ENCODE data around the gene NRXN3. TPM values are rescaled to one million over a fixed set of nuclear protein-coding genes. Genes with fewer than 3 reads are reported as not detected.

Gene NRXN3
- total RNA-seq, 2 experiments from 2014 or later: not detected

GRCh38 chr14:79840103-79840502 lies 1669.9 kb downstream of the NRXN3 start:
- no peaks in the 10 kb centered on the region for H3K36me3 Mint-ChIP-seq
- H3K4me1 Mint-ChIP-seq: no peaks in the 10 kb centered on the region
- no peak overlapping the region for H3K4me3 Mint-ChIP-seq
- CTCF ChIA-PET: no interaction called here
- DNase-seq (no peak), ATAC-seq (no peak)
- peaks cover 4% of the 10 kb centered on the region for H3K9me3 Mint-ChIP-seq (ENCODE audit: low read depth)
- no peak overlapping the region for H3K27ac Mint-ChIP-seq
- H3K27me3 Mint-ChIP-seq: no peaks in the 10 kb centered on the region

DNA sequence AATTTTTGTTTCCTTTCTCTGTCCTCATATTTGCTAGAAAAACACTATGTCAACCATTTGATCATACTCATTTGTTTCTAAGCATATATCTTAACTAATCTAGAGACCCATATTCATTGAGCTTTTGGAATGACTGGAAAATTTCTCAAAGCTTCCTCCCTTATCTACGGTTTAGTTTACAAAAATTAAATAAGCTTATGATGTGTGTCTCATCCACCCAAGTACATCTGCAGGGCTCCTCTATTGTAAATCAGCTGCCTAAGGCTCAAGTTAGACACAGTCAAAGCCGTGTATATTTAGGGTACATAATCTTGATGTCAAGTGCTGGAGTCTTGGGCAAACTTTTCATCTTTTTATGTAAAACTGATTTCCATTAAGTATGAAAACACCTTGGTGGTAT lies 1670.7 kb downstream of the NRXN3 start:
- ATAC-seq: no peak
- no peaks in the 10 kb centered on the region for H3K27me3 Mint-ChIP-seq
- peaks cover 4% of the 10 kb centered on the region for H3K9me3 Mint-ChIP-seq (ENCODE audit: low read depth)
- no peak overlapping the region for H3K4me3 Mint-ChIP-seq
- H3K36me3 Mint-ChIP-seq: no peaks in the 10 kb centered on the region
- CTCF ChIA-PET: no interaction called here
- H3K27ac Mint-ChIP-seq: no peak overlapping the region
- H3K4me1 Mint-ChIP-seq: no peaks in the 10 kb centered on the region
- no peak for DNase-seq

- Mint-ChIP-seq H3K36me3 (no peaks in the 10 kb centered on the region), H3K9me3 (ENCODE audit: low read depth) (peaks cover 4% of the 10 kb centered on the region), H3K27ac (no peak overlapping the region), H3K4me1 (no peaks in the 10 kb centered on the region), H3K27me3 (no peaks in the 10 kb centered on the region), H3K4me3 (no peak overlapping the region)
- ATAC-seq (no peak), DNase-seq (no peak)
- CTCF ChIA-PET: no interaction called here
These were observed 1671.3 kb downstream of the NRXN3 start for GRCh38 chr14:79841433-79841832.

DNA sequence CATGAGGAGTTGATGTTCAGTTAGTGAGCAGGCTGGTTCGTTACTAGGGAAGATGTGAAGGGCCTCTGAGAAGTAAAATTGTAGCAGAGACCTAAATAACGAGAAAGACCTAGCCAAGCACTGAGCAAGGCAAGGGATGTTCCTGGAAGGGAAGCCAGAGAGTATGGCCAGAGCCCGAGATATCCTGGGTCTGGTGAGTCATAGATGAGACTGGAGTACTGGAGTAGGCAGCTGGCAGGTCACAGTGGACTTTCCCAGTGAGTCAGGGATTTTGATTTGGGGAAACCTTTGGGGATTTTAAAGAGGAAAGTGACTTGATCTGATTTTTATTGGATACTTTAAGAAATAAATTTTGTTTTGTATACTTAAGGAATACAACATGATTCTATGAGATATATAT lies 1672.1 kb downstream of the NRXN3 start:
- Mint-ChIP-seq H3K27me3 (no peaks in the 10 kb centered on the region), H3K9me3 (ENCODE audit: low read depth) (peaks cover 4% of the 10 kb centered on the region), H3K27ac (no peak overlapping the region), H3K4me1 (no peaks in the 10 kb centered on the region), H3K4me3 (no peak overlapping the region), H3K36me3 (no peaks in the 10 kb centered on the region)
- CTCF ChIA-PET: no interaction called here
- DNase-seq: no peak
- no peak for ATAC-seq

GRCh38 chr14:79852950-79853744 lies 1683.0 kb downstream of the NRXN3 start:
- Mint-ChIP-seq H3K9me3 (ENCODE audit: low read depth) (peaks cover 4% of the 10 kb centered on the region), H3K4me1 (no peaks in the 10 kb centered on the region), H3K36me3 (no peaks in the 10 kb centered on the region), H3K4me3 (no peak overlapping the region), H3K27ac (no peak overlapping the region), H3K27me3 (no peaks in the 10 kb centered on the region)
- CTCF ChIA-PET: no interaction called here
- DNase-seq (no peak), ATAC-seq (no peak)

DNA sequence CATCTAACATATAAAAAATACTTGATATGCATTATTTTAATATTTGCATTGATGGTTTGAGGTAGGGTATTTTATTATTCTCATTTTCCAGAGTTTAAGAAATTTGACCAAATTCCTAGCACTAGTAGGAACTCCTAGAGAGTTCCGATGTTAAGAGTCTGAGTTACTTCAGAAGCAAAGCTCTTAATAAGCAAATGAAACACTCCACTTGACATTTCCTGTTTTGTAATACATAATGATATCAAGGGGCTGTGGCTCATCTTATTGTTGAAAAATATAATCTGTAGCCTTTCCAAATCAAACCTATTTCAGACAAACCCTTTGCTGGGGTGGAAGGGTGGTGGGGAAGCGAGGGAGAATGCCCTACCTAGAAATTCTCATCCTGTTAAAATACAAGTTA lies 1685.6 kb downstream of the NRXN3 start:
- Mint-ChIP-seq H3K27me3 (no peaks in the 10 kb centered on the region), H3K27ac (no peak overlapping the region), H3K4me1 (no peaks in the 10 kb centered on the region), H3K4me3 (no peak overlapping the region), H3K9me3 (ENCODE audit: low read depth) (no peaks in the 10 kb centered on the region), H3K36me3 (no peaks in the 10 kb centered on the region)
- CTCF ChIA-PET: interaction anchor here (0.7 kb wide), 1 partner anchor 8 kb away, joined by 3 read pairs; no protein-coding TSS in a partner anchor
- ATAC-seq (no peak), DNase-seq (no peak)

GRCh38 chr14:79856381-79856780 lies 1686.2 kb downstream of the NRXN3 start:
- Mint-ChIP-seq H3K27ac (no peak overlapping the region), H3K36me3 (no peaks in the 10 kb centered on the region), H3K27me3 (no peaks in the 10 kb centered on the region), H3K4me3 (no peak overlapping the region), H3K4me1 (no peaks in the 10 kb centered on the region), H3K9me3 (ENCODE audit: low read depth) (no peaks in the 10 kb centered on the region)
- ATAC-seq: no peak
- no peak for DNase-seq
- CTCF ChIA-PET: interaction anchor here (0.7 kb wide), 1 partner anchor 9 kb away, joined by 3 read pairs; no protein-coding TSS in a partner anchor

GRCh38 chr14:79861111-79861510 lies 1690.9 kb downstream of the NRXN3 start:
- H3K9me3 Mint-ChIP-seq (ENCODE audit: low read depth): peaks cover 3% of the 10 kb centered on the region
- no peak overlapping the region for H3K27ac Mint-ChIP-seq
- ATAC-seq (no peak), DNase-seq (no peak)
- H3K36me3 Mint-ChIP-seq: no peaks in the 10 kb centered on the region
- H3K27me3 Mint-ChIP-seq: no peaks in the 10 kb centered on the region
- CTCF ChIA-PET: no interaction called here
- H3K4me3 Mint-ChIP-seq: no peak overlapping the region
- no peaks in the 10 kb centered on the region for H3K4me1 Mint-ChIP-seq

DNA sequence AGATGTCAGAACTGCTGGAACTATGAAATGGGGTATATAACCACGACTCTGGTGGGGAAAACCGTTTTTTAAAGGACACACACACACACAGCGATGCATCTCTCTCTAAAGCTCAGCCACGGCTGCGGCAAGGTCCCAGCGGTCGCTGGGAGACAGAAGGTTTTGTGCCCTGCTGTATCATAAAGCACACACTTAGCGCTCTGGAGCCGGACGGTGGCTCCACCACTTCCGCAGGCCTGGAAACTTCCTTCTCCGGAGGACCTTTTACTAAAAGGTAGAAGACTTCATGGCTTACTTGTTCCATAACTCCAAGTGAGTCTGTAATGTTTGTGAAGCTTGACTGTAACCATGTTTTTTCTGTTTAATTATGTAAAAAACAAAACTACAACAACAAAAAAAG lies 1691.9 kb downstream of the NRXN3 start:
- no peaks in the 10 kb centered on the region for H3K4me1 Mint-ChIP-seq
- H3K4me3 Mint-ChIP-seq: no peak overlapping the region
- H3K36me3 Mint-ChIP-seq: no peaks in the 10 kb centered on the region
- peaks cover 3% of the 10 kb centered on the region for H3K9me3 Mint-ChIP-seq (ENCODE audit: low read depth)
- ATAC-seq (no peak), DNase-seq (no peak)
- no peak overlapping the region for H3K27ac Mint-ChIP-seq
- CTCF ChIA-PET: no interaction called here
- no peaks in the 10 kb centered on the region for H3K27me3 Mint-ChIP-seq

DNA sequence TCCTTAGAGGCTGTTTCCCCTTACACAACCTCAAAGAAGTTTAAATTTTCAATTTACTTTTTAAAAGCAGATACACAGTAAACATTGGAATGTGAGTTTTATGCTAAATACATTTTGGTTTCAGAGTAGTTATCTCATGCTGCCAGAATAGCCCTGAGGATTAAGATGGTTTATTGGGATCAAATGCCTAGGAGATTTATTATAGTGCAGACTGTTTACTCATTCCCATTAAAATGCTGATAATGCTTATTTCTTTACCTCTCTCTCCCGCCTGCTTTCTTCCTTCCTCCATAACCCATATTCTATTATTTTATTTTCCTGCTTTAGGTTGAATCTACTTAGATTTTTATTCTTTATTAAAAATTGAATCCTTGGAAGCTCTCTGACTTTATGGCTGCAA lies 1701.0 kb downstream of the NRXN3 start:
- CTCF ChIA-PET: no interaction called here
- H3K4me1 Mint-ChIP-seq: no peaks in the 10 kb centered on the region
- H3K36me3 Mint-ChIP-seq: no peaks in the 10 kb centered on the region
- H3K9me3 Mint-ChIP-seq (ENCODE audit: low read depth): peaks cover 3% of the 10 kb centered on the region
- DNase-seq (no peak), ATAC-seq (no peak)
- no peaks in the 10 kb centered on the region for H3K27me3 Mint-ChIP-seq
- no peak overlapping the region for H3K27ac Mint-ChIP-seq
- H3K4me3 Mint-ChIP-seq: no peak overlapping the region

DNA sequence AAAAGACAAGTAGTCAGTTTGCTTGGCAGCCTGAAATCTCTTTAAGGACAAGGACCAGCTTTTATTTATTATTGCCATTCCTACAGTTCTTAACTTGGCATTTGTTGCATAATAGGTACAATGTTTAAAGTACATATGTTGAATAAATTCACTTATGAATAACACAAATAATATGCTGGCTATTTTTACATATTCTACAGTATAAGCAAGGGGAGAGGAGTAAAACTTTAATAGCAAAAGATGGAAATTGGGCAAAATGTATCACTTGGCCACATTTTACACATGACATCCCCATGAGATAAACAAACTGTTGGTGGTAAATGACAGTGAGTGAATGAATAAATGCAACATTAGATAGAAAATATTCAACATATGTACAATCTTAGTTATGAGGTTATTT lies 1708.1 kb downstream of the NRXN3 start:
- H3K4me1 Mint-ChIP-seq: no peaks in the 10 kb centered on the region
- CTCF ChIA-PET: no interaction called here

DNA sequence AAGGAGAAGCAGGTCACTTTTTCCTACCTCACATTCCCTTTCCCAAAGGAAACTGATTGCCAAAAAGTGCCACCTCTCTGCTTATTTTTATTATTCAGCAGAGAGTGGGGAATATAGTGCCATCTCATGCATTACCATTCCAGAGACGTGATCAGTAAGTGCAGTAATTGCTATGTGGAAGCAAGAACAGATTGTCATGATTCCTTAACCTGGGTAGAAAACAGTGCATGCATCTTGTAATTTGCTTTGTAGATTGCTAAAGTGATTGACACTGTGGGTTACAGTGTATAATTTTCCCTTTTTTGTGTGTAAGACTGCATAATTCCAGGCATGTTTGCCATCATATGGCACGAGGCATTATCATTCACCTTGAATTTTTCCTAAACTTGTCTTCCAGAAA lies 1708.6 kb downstream of the NRXN3 start:
- Mint-ChIP-seq H3K4me1 (no peaks in the 10 kb centered on the region), H3K27ac (no peak overlapping the region), H3K4me3 (no peak overlapping the region), H3K27me3 (no peaks in the 10 kb centered on the region), H3K36me3 (no peaks in the 10 kb centered on the region), H3K9me3 (ENCODE audit: low read depth) (peaks cover 6% of the 10 kb centered on the region)
- DNase-seq (no peak), ATAC-seq (no peak)
- CTCF ChIA-PET: no interaction called here

More for the DNA sequence above, 1708.1 kb downstream of the NRXN3 start:
- ATAC-seq: no peak
- H3K27ac Mint-ChIP-seq: no peak overlapping the region
- no peak overlapping the region for H3K4me3 Mint-ChIP-seq
- H3K9me3 Mint-ChIP-seq (ENCODE audit: low read depth): peaks cover 6% of the 10 kb centered on the region
- DNase-seq: no peak
- no peaks in the 10 kb centered on the region for H3K27me3 Mint-ChIP-seq
- H3K36me3 Mint-ChIP-seq: no peaks in the 10 kb centered on the region

DNA sequence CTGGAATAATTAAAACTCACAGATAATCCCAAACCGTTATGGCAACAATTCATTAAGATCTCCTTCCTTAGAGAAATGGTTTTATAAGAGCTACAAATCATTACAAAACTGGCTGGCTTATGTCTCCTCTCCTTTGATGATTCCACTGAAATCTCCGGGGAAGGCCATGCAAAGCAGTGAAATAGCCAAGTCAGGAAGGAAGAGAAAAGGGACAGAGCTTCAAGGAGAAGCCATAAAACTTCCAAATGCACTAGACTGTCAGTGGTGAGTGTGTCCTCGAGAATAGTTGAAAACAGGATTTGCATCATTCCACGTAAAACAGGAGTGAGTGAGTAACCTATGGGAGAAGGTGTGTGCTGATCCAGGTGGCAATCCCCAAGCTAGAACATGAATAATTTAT lies 1711.1 kb downstream of the NRXN3 start:
- no peak for ATAC-seq
- H3K9me3 Mint-ChIP-seq (ENCODE audit: low read depth): peaks cover 6% of the 10 kb centered on the region
- H3K27ac Mint-ChIP-seq: no peak overlapping the region
- H3K4me3 Mint-ChIP-seq: no peak overlapping the region
- H3K27me3 Mint-ChIP-seq: no peaks in the 10 kb centered on the region
- H3K4me1 Mint-ChIP-seq: no peaks in the 10 kb centered on the region
- H3K36me3 Mint-ChIP-seq: no peaks in the 10 kb centered on the region
- no peak for DNase-seq
- CTCF ChIA-PET: no interaction called here

DNA sequence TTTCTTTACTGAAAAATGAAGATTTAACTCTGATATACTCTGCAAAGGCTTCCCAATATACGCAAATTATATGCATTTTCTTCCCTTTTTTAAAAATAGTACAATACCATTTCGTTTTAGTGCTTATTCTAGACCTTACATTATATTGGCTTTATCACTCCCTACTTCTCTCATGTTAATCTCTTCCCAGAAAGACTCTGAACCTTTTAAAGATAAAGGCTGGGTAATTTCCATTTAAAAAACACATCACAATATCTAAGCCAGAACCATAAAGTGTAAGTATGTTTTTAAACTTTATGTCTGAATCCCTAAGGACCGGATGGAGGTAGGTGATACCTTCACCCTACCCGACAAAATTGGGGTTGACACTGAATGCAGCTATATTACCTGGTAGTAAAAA lies 1720.4 kb downstream of the NRXN3 start:
- CTCF ChIA-PET: no interaction called here

More for the DNA sequence above, 1720.4 kb downstream of the NRXN3 start:
- no peak for ATAC-seq
- Mint-ChIP-seq H3K36me3 (no peaks in the 10 kb centered on the region), H3K4me1 (no peaks in the 10 kb centered on the region), H3K27me3 (no peaks in the 10 kb centered on the region), H3K9me3 (ENCODE audit: low read depth) (no peaks in the 10 kb centered on the region), H3K4me3 (no peak overlapping the region), H3K27ac (no peak overlapping the region)
- no peak for DNase-seq

Data from activated CD8-positive, alpha-beta memory T cell treated with anti-CD3 and anti-CD28 coated beads, Interleukin-2, amount 10 ng/mL, durations not matched to agents 7 days and 5 days (primary cell).